Neuronal stem cell (in vitro differentiated cells): Measurements from ENCODE around the gene PPP1R2.
"Not testable (repeated sequence)": the region's sequence is repeated elsewhere in the genome, so short reads cannot be mapped to it uniquely, and the experiment has no call there.

Experiments used
- DNase-seq: peaks from one replicate; pipeline ENCODE4 v3.0.0-alpha.2; 2013; ENCODE audit warnings: low spot score
- H2AFZ ChIP-seq: one replicate; pipeline ENCODE4 v1.6.1; 2013; ENCODE audit warnings: mild to moderate bottlenecking, low read length, inconsistent platforms
- H2AK5ac ChIP-seq: 2 replicates; pipeline ENCODE4 v1.6.1; 2013; ENCODE audit warnings: low read depth, mild to moderate bottlenecking, inconsistent platforms, low read length, moderate library complexity, mixed read lengths
- H2BK120ac ChIP-seq: 2 replicates; pipeline ENCODE4 v1.6.1; 2013; ENCODE audit warnings: low read depth, mild to moderate bottlenecking, inconsistent platforms, low read length, moderate library complexity, mixed read lengths
- H2BK12ac ChIP-seq: one replicate; pipeline ENCODE4 v1.6.1; 2013; ENCODE audit warnings: low read length, inconsistent platforms
- H2BK15ac ChIP-seq: 2 replicates; pipeline ENCODE4 v1.6.1; 2013; ENCODE audit warnings: mild to moderate bottlenecking, low read length, inconsistent platforms, mixed read lengths
- H2BK5ac ChIP-seq: one replicate; pipeline ENCODE4 v1.6.1; 2013; ENCODE audit warnings: inconsistent platforms, mild to moderate bottlenecking, low read length, moderate library complexity
- H3K14ac ChIP-seq: one replicate; pipeline ENCODE4 v1.6.1; 2013; ENCODE audit warnings: low read length, inconsistent platforms
- H3K18ac ChIP-seq: 2 replicates; pipeline ENCODE4 v1.6.1; 2013; ENCODE audit warnings: low read length, inconsistent platforms
- H3K23ac ChIP-seq: 2 replicates; pipeline ENCODE4 v1.6.1; 2013; ENCODE audit warnings: low read depth, mild to moderate bottlenecking, mixed read lengths, low read length, inconsistent platforms; ENCODE audit not compliant: poor library complexity
- H3K27ac ChIP-seq: replicated peaks from 3 replicates; pipeline ENCODE4 v1.5.1; 2013; ENCODE audit warnings: low read length, inconsistent platforms
- H3K27me3 ChIP-seq, 3 experiments: 2 replicates each; pipeline ENCODE4 v1.6.1; 2013; ENCODE audit warnings: low read length in 3 of 3, mild to moderate bottlenecking in 2 of 3, inconsistent platforms in 1 of 3, low read depth in 1 of 3, mixed read lengths in 1 of 3, moderate library complexity in 1 of 3; ENCODE audit not compliant: control insufficient read depth in 3 of 3, insufficient read depth in 3 of 3
- H3K36me3 ChIP-seq, 2 donors: replicated peaks in 1 of 2; 2 replicates each; pipeline ENCODE4 v1.6.1; 2013; ENCODE audit warnings: low read length in 2 of 2; ENCODE audit not compliant: control insufficient read depth in 2 of 2, insufficient read depth in 2 of 2
- H3K4ac ChIP-seq: 2 replicates; pipeline ENCODE4 v1.6.1; 2013; ENCODE audit warnings: inconsistent platforms, mild to moderate bottlenecking, low read length, moderate library complexity
- H3K4me1 ChIP-seq, 2 donors: 1 replicate in 1 of 2; 2 replicates in 1 of 2; pipeline ENCODE4 v1.6.1; 2013; ENCODE audit warnings: low read length in 2 of 2, low read depth in 1 of 2; ENCODE audit not compliant: control insufficient read depth in 2 of 2, insufficient read depth in 1 of 2
- H3K4me2 ChIP-seq: one replicate; pipeline ENCODE4 v1.6.1; 2013; ENCODE audit warnings: mild to moderate bottlenecking, low read length, inconsistent platforms; ENCODE audit not compliant: insufficient read depth, poor library complexity, severe bottlenecking
- H3K4me3 ChIP-seq, 2 donors: 2 replicates each; pipeline ENCODE4 v1.5.1; 2013; ENCODE audit warnings: low read length in 2 of 2, mild to moderate bottlenecking in 2 of 2, inconsistent platforms in 1 of 2, moderate library complexity in 1 of 2
- H3K79me1 ChIP-seq: one replicate; pipeline ENCODE4 v1.6.1; 2013; ENCODE audit warnings: low read depth, mild to moderate bottlenecking, inconsistent platforms, low read length, moderate library complexity
- H3K9ac ChIP-seq: one replicate; pipeline ENCODE4 v1.6.1; 2013; ENCODE audit warnings: mild to moderate bottlenecking, low read depth, low read length, inconsistent platforms; ENCODE audit not compliant: poor library complexity
- H3K9me3 ChIP-seq, 2 donors: replicated peaks in 1 of 2; 2 replicates each; pipeline versions ENCODE3 to v1.6.1; 2013; ENCODE audit warnings: low read length in 2 of 2, mild to moderate bottlenecking in 2 of 2, inconsistent platforms in 1 of 2, low read depth in 1 of 2, mixed read lengths in 1 of 2, moderate library complexity in 1 of 2; ENCODE audit not compliant: control insufficient read depth in 2 of 2, insufficient read depth in 1 of 2
- H4K8ac ChIP-seq: one replicate; pipeline ENCODE4 v1.6.1; 2013; ENCODE audit warnings: low read depth, mild to moderate bottlenecking, inconsistent platforms, low read length, moderate library complexity
- H4K91ac ChIP-seq: one replicate; pipeline ENCODE4 v1.6.1; 2013; ENCODE audit warnings: low read length, low read depth, mild to moderate bottlenecking, inconsistent platforms; ENCODE audit not compliant: poor library complexity
- WGBS, 2 donors: extraction: QIAGEN DNeasy Blood & Tissue Kit; methylation state at CpG; one replicate each; pipeline ENCODE4 v1.1.7; 2013; ENCODE audit warnings: missing lambda C conversion rate in 2 of 2, mixed read lengths in 1 of 2; ENCODE audit not compliant: insufficient read length in 2 of 2, insufficient replicate concordance in 1 of 2; ENCODE audit errors: extremely low coverage in 2 of 2; 5-methylcytosine and 5-hydroxymethylcytosine counted together

PPP1R2 gene

DNA sequence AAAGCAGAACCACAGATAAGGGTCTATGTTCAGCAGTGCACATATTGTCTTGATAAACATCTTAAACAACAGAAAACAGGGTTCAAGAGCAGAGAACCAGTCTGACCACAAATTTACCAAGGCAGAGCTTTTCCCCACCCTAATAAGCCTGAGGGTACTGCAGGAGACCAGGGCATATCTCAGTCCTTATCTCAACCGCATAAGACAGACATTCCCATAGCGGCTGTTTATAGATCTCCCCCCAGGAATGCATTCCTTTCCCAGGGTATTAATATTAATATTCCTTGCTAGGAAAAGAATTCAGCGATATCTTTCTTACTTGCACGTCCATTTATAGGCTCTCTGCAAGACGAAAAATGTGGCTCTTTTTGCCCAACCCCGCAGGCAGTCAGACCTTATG lies 46.7 kb upstream of the PPP1R2 start:
- H3K4me3 ChIP-seq, H3K18ac ChIP-seq, H3K23ac ChIP-seq, H2AK5ac ChIP-seq, H2BK15ac ChIP-seq, H3K27me3 ChIP-seq, H3K36me3 ChIP-seq, H4K8ac ChIP-seq, H2BK12ac ChIP-seq, H3K27ac ChIP-seq, H4K91ac ChIP-seq, H3K4ac ChIP-seq, H2BK5ac ChIP-seq, H3K9ac ChIP-seq, H3K4me1 ChIP-seq, H2BK120ac ChIP-seq, H3K9me3 ChIP-seq, H2AFZ ChIP-seq, DNase-seq, H3K79me1 ChIP-seq, H3K4me2 ChIP-seq, H3K14ac ChIP-seq: not testable (repeated sequence)
- no CpG with 5 or more reads among the region's 6 CpGs for WGBS, 2 donors

GRCh38 chr3:195587824-195588223 lies 44.7 kb upstream of the PPP1R2 start:
- WGBS, 2 donors, result no CpG with 5 or more reads among the region's 5 CpGs

DNA sequence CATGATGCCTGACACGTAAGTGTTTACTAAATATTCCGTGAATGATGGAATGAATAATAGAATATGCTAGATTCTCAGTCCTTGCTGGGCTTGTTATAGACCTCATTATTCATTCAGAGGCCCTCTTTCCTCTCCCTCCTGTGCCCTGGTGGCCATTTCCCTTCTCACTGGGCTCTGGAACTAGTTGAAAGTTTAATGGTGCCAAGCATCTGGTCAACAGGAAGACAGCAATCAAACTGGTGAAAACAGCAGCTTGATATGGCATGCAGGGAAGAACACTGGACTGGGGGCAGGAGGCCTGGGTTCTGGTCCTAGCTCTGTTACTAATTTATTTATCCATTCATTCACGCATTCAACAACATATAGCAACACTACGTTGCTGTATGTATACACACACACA lies 44.3 kb upstream of the PPP1R2 start:
- Histone ChIP-seq H2BK15ac (no peak overlapping the region), H3K4me2 (no peak overlapping the region), H2BK12ac (no peak overlapping the region), H4K8ac (no peak overlapping the region), H3K27ac (no peak overlapping the region), H3K14ac (no peak overlapping the region), H2AFZ (no peak overlapping the region), H2BK5ac (no peak overlapping the region), H2BK120ac (no peak overlapping the region), H3K27me3 (peaks cover 0 to 5% (median 0%) of the 10 kb centered on the region in 3 experiments), H3K36me3 (no peaks in the 10 kb centered on the region), H3K4ac (no peak overlapping the region), H3K4me3 (no peak overlapping the region), H2AK5ac (no peak overlapping the region), H3K9ac (no peak overlapping the region), H3K18ac (no peak overlapping the region), H3K4me1 (no peaks in the 10 kb centered on the region), H4K91ac (no peak overlapping the region), H3K23ac (no peak overlapping the region), H3K79me1 (no peaks in the 10 kb centered on the region), H3K9me3 (peaks cover 0 to 3% of the 10 kb centered on the region in 2 donors)
- no CpG with 5 or more reads among the region's 4 CpGs for WGBS, 2 donors
- DNase-seq, result no peak

More at GRCh38 chr3:195587824-195588223, 44.7 kb upstream of the PPP1R2 start:
- no peaks in the 10 kb centered on the region for H3K4me1 ChIP-seq
- no peaks in the 10 kb centered on the region for H3K79me1 ChIP-seq
- no peak overlapping the region for H3K23ac ChIP-seq
- no peak overlapping the region for H2AK5ac ChIP-seq
- peaks cover 0 to 3% of the 10 kb centered on the region in 2 donors for H3K9me3 ChIP-seq
- H2BK15ac ChIP-seq, result no peak overlapping the region
- no peak overlapping the region for H4K91ac ChIP-seq
- no peak overlapping the region for H3K14ac ChIP-seq
- H3K27me3 ChIP-seq, result peaks cover 0 to 7% (median 0%) of the 10 kb centered on the region in 3 experiments
- no peak for DNase-seq
- no peak overlapping the region for H3K4ac ChIP-seq
- H3K4me2 ChIP-seq, result no peak overlapping the region
- H2BK12ac ChIP-seq, result no peak overlapping the region
- H2BK120ac ChIP-seq, result no peak overlapping the region
- H2AFZ ChIP-seq, result no peak overlapping the region
- H3K4me3 ChIP-seq, result no peak overlapping the region
- H3K27ac ChIP-seq, result no peak overlapping the region
- no peak overlapping the region for H4K8ac ChIP-seq
- H2BK5ac ChIP-seq, result no peak overlapping the region
- H3K9ac ChIP-seq, result no peak overlapping the region
- no peak overlapping the region for H3K18ac ChIP-seq
- no peaks in the 10 kb centered on the region for H3K36me3 ChIP-seq

DNA sequence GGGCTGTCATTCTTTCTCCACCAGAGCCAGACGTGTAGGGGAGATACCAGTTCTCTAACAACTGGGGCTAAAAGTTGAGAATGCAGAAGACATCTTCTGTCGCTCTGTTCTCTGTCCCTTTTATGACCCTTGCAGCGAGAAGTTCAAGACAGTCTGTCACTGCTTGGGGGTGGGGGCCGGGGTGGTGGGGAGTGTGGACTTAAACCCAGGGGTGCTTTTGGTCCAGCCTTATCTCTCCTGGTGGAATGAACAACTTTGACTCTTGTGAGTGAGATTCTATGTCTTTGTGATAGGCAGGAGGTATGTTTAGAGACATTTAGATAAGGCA lies 41.4 kb upstream of the PPP1R2 start:
- Histone ChIP-seq H4K91ac (no peak overlapping the region), H2AK5ac (no peak overlapping the region), H3K18ac (no peak overlapping the region), H2AFZ (no peak overlapping the region), H4K8ac (no peak overlapping the region), H3K27me3 (peaks cover 0 to 2% (median 0%) of the 10 kb centered on the region in 3 experiments), H3K4me2 (no peak overlapping the region), H2BK120ac (no peak overlapping the region), H2BK15ac (no peak overlapping the region), H3K9me3 (peaks cover 0 to 3% of the 10 kb centered on the region in 2 donors), H3K4me1 (no peaks in the 10 kb centered on the region), H3K79me1 (no peaks in the 10 kb centered on the region), H3K14ac (no peak overlapping the region), H2BK5ac (no peak overlapping the region), H3K9ac (no peak overlapping the region), H2BK12ac (no peak overlapping the region), H3K4me3 (no peak overlapping the region), H3K23ac (no peak overlapping the region), H3K4ac (no peak overlapping the region), H3K27ac (no peak overlapping the region), H3K36me3 (no peaks in the 10 kb centered on the region)
- WGBS, 2 donors, result no CpG with 5 or more reads among the region's 4 CpGs
- no peak for DNase-seq
